Mucosa of descending colon (tissue), 3 donors: ENCODE results near the gene ADCY5. TPM values are rescaled to one million over a fixed set of nuclear protein-coding genes. Genes with fewer than 3 reads are reported as not detected.
A peak's percentile ranks its signal among the peaks of the same experiment; 100 is the strongest.

Experiments
- ATAC-seq: fragments of 200-7000 bp; cut with Tn5 transposase; one replicate; pipeline ENCODE4 v1.9.1; 2020; ENCODE audit warnings: mild to moderate bottlenecking, moderate library complexity
- DNase-seq, 3 donors: peaks; one replicate each; pipeline ENCODE4 v3.0.0-alpha.2; 2020
- H3K36me3 ChIP-seq: fragments of 200-600 bp; one replicate; pipeline ENCODE4 v1.8.0; 2021; ENCODE audit warnings: low read depth, mild to moderate bottlenecking
- H3K4me1 ChIP-seq: fragments of 200-600 bp; one replicate; pipeline ENCODE4 v1.8.0; 2021; ENCODE audit warnings: low read depth, mild to moderate bottlenecking
- H3K4me3 ChIP-seq: fragments of 200-600 bp; one replicate; pipeline ENCODE4 v1.8.0; 2021; ENCODE audit warnings: mild to moderate bottlenecking
- H3K9me3 ChIP-seq: fragments of 200-600 bp; one replicate; pipeline ENCODE4 v1.8.0; 2021; ENCODE audit warnings: mild to moderate bottlenecking
- intact Hi-C, 2 donors: fragments of 100-400 bp; cut with DNase I in 1 of 2; cut with micrococcal nuclease in 1 of 2; formaldehyde crosslinking; loops; one replicate each; pipeline versions ENCODE4 v1.11.0 to v1.11.1; 2022; cut with DNase I, micrococcal nuclease
- total RNA-seq, 3 donors: library from RNA; stranded (reverse); fragmentation: NEBNext Ultra II Directional in 2 of 3; extraction: Animal tissue kit (Norgen Biotek cat#: 25700) in 2 of 3; gene quantifications; one replicate each; pipeline versions ENCODE4 v1.2.1 to v1.2.4, GENCODE V29; 2021 to 2023
- TF ChIP-seq, protein P1 (sequence below): fragments of 200-600 bp; IDR thresholded peaks from one replicate; pipeline ENCODE4 v1.8.0; 2022; ENCODE audit warnings: antibody characterized with exemption, mild to moderate bottlenecking
- donor health status: DM: no; HTN: no; CAD: no; lungs with moderate emphysema.
- donor health status: DM: no; HTN: no; CAD: no.
- donor health status: DM: no; HTN: yes; CAD: no.

ADCY5 gene
- total RNA-seq, 3 donors from 2014 or later = 7.8 to 72.6 (median 12.6) TPM

DNA sequence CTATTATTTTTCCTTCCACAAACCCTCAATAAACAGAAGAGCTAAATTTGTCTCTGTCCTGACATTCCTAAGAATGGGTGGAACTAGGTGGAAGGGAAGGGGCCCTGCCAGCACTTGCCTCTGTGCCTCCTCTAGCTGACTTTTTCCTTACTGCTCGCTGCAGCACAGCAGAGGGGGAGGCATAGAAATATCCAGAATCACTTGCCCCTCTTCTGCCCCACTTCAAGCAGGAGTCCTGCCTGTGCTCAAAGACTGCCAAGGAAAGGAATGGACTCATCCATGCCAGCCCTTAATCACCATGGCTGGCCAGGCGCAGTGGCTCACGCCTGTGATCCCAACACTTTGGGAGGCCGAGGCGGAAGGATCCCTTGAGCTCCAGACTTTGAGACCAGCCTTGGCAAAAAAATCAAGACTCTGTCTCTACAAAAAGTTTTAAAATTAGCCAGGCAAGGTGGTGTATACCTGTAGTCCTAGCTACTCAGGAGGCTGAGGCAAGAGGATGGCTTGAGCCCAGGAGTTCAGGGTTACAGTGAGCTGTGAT is 51.8 kb downstream of the ADCY5 start:
- H3K36me3 ChIP-seq = no peaks in the 10 kb centered on the region
- DNase-seq (peak in 1 of 3 donors; percentile 18), ATAC-seq (no peak)
- intact Hi-C loops = no loop called here
- TF ChIP-seq, protein P1, sequence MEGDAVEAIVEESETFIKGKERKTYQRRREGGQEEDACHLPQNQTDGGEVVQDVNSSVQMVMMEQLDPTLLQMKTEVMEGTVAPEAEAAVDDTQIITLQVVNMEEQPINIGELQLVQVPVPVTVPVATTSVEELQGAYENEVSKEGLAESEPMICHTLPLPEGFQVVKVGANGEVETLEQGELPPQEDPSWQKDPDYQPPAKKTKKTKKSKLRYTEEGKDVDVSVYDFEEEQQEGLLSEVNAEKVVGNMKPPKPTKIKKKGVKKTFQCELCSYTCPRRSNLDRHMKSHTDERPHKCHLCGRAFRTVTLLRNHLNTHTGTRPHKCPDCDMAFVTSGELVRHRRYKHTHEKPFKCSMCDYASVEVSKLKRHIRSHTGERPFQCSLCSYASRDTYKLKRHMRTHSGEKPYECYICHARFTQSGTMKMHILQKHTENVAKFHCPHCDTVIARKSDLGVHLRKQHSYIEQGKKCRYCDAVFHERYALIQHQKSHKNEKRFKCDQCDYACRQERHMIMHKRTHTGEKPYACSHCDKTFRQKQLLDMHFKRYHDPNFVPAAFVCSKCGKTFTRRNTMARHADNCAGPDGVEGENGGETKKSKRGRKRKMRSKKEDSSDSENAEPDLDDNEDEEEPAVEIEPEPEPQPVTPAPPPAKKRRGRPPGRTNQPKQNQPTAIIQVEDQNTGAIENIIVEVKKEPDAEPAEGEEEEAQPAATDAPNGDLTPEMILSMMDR = no peak
- H3K4me3 ChIP-seq = no peak overlapping the region
- no peaks in the 10 kb centered on the region for H3K9me3 ChIP-seq
- H3K4me1 ChIP-seq = no peaks in the 10 kb centered on the region

DNA sequence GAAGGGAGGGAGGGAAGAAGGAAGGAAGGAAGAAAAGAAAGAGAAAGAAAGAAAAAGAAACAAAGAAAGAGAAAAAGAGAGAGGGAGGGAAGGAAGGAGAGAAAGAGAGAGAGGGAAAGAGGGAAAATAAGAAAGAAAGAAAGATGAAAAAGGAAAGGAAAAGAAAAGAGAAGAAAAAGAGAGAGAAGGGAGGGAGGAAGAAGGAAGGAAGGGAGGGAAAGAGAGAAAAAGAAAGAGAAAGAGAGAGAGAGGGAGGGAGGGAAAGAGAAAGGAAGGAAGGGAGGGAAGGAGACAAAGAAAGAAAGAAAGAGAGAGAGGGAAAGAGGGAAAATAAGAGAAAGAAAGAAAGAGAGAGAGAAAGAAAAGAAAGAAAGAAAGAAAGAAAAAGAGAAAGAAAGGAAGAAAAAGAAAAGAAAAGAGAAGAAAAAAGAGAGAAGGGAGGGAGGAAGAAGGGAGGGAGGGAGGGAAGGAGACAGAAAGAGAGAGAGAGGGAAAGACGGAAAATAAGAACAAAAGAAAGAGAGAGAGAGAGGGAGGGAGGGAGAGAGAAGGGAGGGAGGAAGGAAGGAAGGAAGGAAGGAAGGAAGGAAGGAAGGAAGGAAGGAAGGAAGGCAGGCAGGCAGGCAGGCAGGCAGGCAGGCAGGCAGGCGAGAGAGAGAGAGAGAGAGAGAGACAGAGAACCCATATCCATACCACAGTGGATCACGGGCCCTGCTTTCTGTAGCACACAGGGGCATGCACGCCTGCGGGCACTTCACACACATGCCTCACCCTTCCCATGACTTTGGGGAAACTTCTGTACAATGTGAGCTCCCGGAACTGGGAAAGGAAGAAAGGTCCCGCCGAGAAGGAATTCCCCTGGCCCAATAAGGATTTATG is 52.5 kb downstream of the ADCY5 start:
- intact Hi-C loops = no loop called here
- ATAC-seq (peak; percentile 59), DNase-seq (peak in 1 of 3 donors; percentile 7)
- Histone ChIP-seq H3K4me3 (no peak overlapping the region), H3K9me3 (no peaks in the 10 kb centered on the region), H3K36me3 (no peaks in the 10 kb centered on the region), H3K4me1 (no peaks in the 10 kb centered on the region)
- TF ChIP-seq, protein P1 = no peak

DNA sequence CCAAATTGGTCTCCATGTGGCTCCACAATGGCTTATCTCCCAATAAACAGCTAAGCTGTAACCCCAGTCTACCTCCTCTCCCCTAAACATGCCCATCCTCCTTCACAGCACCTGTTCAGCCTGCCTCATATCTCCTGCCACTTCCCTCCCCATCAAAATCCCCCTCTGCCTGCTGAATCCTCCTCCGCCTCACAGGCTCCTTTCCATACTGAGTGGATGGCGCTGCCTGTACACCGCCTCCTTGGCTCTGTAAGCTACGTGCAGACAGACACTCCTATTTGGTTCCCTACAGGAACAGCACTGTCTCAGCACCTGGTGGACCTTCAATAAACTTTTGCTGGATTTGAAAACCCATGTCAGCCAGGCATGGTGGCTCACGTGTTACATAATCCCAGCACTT is 53.7 kb downstream of the ADCY5 start:
- no peaks in the 10 kb centered on the region for H3K4me1 ChIP-seq
- no peaks in the 10 kb centered on the region for H3K36me3 ChIP-seq
- TF ChIP-seq, protein P1 = no peak
- H3K4me3 ChIP-seq = no peak overlapping the region
- intact Hi-C loops = no loop called here
- DNase-seq = peak in 1 of 3 donors; percentile 14
- no peak for ATAC-seq
- no peaks in the 10 kb centered on the region for H3K9me3 ChIP-seq

DNA sequence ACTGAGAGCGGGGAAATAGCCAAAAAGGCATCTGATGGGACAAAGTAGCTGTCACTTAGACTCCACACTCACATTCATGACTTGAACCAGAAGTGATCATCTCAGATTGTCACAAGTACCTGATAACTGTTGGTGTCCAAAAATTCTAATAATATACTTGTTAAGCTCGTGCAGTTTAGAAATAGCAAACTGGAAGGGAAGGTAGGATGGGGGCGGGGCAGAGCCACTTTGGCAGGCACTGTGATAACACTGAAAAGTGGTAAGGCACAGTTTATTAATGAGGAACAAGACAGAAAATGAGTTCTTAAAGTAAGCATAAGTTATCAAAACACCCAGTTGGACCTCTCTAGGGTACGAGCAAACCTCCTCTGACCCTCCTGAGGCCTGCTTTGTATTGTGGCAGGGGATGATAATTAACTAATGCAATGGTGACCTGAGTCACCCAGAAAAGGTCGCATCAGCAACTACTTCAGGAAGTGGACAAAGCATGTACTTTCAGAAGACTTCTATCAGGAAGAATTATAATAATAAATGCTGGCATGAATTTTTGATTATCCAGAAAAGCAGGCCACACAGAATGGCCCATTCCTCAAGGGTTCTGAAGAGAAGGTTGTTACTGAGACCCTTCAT is 54.4 kb downstream of the ADCY5 start:
- DNase-seq = peak in 1 of 3 donors; percentile 4
- no peak for ATAC-seq
- intact Hi-C loops = no loop called here
- TF ChIP-seq, protein P1 = no peak
- no peaks in the 10 kb centered on the region for H3K9me3 ChIP-seq
- no peaks in the 10 kb centered on the region for H3K4me1 ChIP-seq
- H3K4me3 ChIP-seq = no peak overlapping the region
- H3K36me3 ChIP-seq = no peaks in the 10 kb centered on the region

DNA sequence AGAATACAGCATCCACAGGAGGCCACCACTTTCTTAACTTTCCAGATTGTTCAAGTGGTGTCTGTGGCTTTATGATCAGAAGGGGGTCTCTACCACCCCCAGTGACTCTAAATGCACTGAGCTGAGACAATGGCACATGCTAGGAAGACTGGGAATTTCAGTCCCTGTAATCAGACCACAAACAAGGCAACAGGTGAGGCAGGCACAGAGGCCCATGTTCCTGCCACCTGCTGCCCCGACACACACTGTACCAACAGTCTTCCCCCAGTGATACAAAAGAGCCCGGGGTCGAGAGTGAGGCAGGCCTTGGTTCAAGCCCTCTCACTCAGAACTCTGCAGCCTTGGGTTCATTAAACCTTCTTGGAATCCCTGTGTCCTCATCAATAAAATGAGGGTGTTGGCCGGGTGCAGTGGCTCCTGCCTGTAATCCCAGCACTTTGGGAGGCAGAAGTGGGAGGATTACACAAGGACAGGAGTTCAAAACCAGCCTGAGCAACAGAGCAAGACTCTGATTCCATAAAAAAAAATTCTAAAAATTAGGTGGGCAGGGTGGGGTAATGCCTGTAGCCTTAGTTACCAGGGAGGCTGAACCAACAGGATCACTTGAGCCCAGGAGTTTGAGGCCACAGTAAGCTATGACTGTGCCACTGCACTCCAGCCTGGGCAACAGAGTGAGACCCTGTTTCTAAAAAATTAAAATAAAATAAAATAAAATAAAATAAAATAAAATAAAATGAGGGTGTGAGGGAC is 55.8 kb downstream of the ADCY5 start:
- Histone ChIP-seq H3K36me3 (no peaks in the 10 kb centered on the region), H3K9me3 (no peaks in the 10 kb centered on the region), H3K4me3 (no peak overlapping the region), H3K4me1 (no peaks in the 10 kb centered on the region)
- ATAC-seq = no peak
- TF ChIP-seq, protein P1 = no peak
- DNase-seq = peak in 1 of 3 donors; percentile 7
- intact Hi-C loops = no loop called here
